HG02970 (cell line): ENCODE measurements around the gene ZNF22.

Source experiments
- ATAC-seq: cut with Tn5 transposase; IDR thresholded peaks from one replicate; pipeline ENCODE4 v1.9.1; 2021; ENCODE audit warnings: mild to moderate bottlenecking, moderate library complexity, moderate number of reproducible peaks; ENCODE audit not compliant: unreplicated experiment, low FRiP score

Gene ZNF22

DNA sequence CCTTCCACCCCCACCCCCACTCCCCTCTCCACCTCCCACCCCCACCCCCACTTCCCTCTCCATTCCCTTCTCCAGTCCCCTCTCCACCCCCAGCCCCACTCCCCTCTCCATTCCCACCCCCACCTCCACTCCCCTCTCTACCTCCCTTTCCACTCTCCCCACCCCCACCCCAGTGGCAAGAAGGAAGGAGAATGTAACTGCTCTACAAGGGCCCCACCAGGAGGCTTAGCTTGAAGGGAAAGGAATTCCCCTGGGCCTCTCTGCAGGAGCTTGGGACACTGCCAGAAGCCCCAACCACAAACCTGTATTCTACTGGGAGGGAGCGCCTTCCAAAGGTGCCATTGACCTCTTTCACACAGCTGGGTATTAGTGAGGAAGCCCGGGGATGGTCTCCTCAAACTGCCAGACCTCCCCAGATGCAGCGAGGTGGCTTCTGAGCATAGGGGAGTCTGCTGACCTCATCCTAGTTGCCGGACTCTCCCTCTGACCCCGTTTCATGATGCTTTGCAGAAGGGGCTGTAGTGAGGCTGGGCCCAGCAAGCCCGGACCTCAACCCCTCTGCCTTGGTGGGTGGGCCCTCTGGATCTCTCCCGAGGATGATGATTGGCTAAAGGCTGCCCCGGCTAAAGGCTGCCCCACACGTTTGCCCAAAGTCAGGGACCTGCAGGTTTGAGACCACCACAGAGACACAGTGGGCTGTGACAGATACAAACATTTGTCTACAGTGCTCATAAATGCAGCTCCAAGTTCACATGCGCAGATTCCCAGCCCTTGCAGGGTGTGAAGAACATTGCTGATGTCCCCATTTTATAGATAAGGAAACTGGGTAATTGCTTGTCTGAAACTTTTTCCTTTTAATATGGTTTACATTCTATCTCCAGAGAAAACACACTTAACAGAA is 25.0 kb upstream of the ZNF22 start:
- no peak for ATAC-seq

DNA sequence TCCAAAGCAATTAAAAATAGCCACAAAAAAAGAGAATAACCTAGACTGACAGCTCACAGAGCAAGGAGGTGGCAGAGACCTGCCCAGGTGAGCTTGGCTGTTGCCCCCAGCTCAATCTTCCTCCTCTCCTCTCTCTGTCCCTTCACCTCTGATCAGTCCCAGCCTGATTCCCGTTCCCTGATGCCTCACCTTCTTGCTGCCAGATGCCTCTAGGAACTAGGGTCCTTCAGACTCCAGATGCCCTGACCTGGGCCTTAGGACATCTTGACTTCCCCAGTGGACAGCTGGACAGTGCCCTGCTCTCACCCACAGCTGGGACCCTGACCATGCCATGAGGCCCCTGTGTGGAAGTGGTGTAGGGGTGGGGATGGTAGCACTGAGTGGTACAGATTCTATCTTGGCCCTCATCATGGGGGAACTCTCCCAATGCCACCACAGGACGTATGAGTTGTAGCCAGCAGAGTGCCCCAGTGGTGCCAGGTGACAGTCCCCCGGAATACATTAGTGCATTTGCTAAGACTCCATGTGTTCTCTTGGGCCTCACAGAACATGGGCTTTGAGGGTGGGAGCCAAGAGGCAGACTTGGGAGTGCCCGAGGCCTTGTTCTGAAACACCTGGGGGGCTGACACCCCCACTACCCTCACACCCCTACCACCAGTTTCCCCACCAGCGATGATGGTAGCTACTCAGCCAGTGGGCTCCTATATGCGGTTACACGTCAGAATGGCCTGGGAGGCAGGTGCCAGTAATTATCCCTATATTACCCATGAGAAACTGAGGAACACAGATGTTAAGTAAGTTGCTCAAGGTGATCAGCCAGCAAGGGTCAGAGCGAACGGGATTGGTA is 24.1 kb upstream of the ZNF22 start:
- ATAC-seq = no peak

GRCh38 chr10:44977287-44978212 is 23.2 kb upstream of the ZNF22 start:
- no peak for ATAC-seq

DNA sequence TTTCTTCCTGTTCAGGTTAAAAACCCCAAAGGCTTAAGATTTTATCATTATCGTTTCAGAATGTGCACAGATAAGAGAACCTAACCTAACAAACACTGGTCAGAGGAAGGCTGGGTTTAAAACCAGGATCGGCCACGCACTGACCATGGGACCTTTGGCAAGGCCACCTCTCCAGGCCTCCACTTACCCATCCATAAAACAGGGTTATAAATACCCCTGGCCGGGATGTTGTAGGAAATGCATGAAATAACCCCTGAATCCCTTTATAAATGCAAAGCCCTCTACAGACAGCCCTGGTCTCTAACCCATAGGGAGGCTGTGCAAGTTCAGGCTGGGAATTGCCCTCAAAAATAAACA is 22.5 kb upstream of the ZNF22 start:
- no peak for ATAC-seq

- ATAC-seq = no peak
Measured at GRCh38 chr10:44978570-44979280, 22.0 kb upstream of the ZNF22 start, which contains the start of gene DEPP1. TSS of gene DEPP1 (minus strand) at chr10:44978809. CDS start at chr10:44978030, 779 bp downstream.

DNA sequence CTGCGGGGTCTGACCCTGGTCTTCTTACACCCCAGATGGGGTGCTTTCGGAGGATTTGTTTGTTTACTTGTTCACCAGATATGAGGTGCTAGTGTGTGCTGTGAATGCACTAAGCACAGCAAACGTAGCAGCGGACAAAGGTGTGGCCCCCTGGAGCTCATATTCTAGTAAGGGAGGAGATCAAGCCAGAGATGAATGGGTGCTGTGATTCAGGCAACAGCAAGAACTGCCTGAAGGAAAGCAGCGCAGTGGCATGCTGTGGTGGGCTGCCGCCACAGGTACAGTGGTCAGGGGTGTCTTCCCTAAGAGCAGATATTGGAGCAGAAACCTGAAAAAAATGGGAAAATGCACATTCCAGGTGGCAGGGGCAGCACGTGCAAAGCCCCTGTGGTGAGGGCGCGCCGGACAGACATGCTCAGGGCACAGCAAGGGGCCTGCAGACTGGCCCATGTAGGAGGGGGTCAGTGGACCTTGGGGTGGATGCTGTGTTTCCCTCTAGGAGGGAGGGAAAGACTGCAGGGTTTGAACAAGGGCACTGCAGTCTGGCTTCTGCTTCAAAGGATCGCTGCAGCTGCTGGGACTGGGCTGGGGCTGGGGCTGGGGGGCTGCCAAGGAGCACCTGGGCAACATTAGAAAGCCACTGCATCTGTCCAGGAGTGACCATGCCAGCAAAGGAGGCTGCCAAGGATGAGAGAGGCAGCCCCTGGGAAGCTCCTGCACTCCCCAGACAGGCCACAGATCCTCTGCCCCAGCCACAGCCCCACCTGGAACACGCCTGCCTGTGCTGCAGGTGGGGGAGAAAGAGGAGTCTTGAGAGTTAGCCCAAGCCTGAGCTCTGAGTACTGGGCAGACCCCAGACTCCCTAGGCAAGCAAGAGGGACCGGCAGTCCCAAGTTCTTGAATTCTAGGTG is 21.2 kb upstream of the ZNF22 start:
- no peak for ATAC-seq

GRCh38 chr10:44980309-44981171 is 20.2 kb upstream of the ZNF22 start:
- ATAC-seq = no peak

- ATAC-seq = no peak
Measured at GRCh38 chr10:44981172-44982113, 19.3 kb upstream of the ZNF22 start.

GRCh38 chr10:44982114-44982460 is 18.6 kb upstream of the ZNF22 start:
- ATAC-seq = no peak

GRCh38 chr10:44982496-44982895 is 18.2 kb upstream of the ZNF22 start:
- no peak for ATAC-seq

GRCh38 chr10:44983066-44983894 is 17.4 kb upstream of the ZNF22 start:
- no peak for ATAC-seq

DNA sequence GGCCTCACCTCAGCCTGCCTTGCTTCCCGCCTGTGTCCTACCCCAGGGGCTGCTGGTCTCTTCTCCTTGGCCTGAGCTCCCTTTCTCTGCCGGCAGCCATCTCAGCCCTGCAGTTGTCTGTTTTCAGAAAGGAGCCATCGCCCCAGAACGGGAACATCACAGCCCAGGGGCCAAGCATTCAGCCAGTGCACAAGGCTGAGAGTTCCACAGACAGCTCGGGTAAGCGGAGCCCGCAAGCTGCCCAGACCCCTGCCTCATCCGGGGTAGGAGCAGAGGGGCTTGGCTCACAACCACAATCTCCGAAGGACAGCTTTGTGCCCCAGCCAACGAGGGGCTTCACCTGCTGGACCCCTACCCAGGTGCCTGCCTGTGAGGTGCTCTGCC is 16.8 kb upstream of the ZNF22 start:
- ATAC-seq = no peak

DNA sequence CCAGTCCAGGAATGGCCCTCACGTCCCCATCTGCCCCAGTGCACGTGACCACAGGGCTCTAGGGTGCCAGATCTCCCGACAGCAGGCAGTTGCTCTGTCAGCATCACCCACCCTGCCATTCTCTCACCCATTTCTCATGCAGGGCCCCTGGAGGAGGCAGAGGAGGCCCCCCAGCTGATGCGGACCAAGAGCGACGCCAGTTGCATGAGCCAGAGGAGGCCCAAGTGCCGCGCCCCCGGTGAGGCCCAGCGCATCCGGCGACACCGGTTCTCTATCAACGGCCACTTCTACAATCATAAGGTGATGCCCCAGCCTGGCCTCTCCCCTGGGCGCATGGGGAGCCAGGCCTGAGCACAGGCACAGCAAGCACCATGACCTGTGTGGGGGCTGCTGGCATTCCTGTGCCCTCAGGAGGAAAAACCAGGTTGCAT is 16.0 kb upstream of the ZNF22 start:
- ATAC-seq = no peak

- no peak for ATAC-seq
Measured at GRCh38 chr10:44985175-44985681, 15.5 kb upstream of the ZNF22 start.

DNA sequence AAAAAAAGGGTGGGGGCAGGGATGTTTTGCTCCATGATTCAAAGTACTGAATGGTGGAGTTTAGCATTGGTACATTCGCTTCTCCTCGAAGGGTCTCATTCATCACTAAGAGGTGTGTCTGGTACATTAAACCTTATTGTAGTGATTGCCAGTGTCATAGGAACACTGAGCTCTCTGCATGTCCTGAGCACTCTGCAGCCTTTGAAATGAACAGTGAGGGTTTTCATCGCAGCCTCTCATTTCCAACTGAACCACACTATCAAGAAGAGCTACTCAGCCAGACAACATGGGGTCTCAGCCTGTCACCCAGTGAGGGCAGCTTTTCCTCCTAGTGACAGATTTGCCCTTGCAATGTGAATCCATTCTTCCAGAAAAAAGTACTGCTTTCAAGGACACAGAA is 14.5 kb upstream of the ZNF22 start:
- no peak for ATAC-seq

GRCh38 chr10:44986670-44987069 is 14.1 kb upstream of the ZNF22 start:
- ATAC-seq = no peak
